Tibial nerve (tissue), 4 donors: ENCODE measurements around the gene UGT1A9.

Experiments
- CTCF ChIP-seq, 5 experiments: fragments of 200-600 bp in 3 of 5; fragments of 450-650 bp in 2 of 5; sonication (generic) in 3 of 5; IDR thresholded peaks; one replicate each; pipeline ENCODE4 v1.5.1; 2016 to 2019; ENCODE audit warnings: antibody characterized with exemption in 5 of 5, mild to moderate bottlenecking in 3 of 5, moderate library complexity in 2 of 5
- EP300 ChIP-seq, 2 donors: sonication (generic); formaldehyde crosslinking; IDR thresholded peaks; one replicate each; pipeline ENCODE4 v1.6.1; 2017; ENCODE audit warnings: antibody characterized with exemption in 2 of 2, mild to moderate bottlenecking in 1 of 2
- POLR2A ChIP-seq, 2 donors: fragments of 450-650 bp; IDR thresholded peaks; one replicate each; pipeline ENCODE4 v1.6.1; 2017; ENCODE audit warnings: antibody characterized with exemption in 2 of 2, mild to moderate bottlenecking in 2 of 2, moderate library complexity in 2 of 2

GRCh38 chr2:233672886-233673285 is 1.2 kb downstream of the UGT1A9 start:
- TF ChIP-seq POLR2A (IDR thresholded peaks at IDR 0.05) (no peak), CTCF (IDR thresholded peaks at IDR 0.05) (no peak), EP300 (IDR thresholded peaks at IDR 0.05) (no peak)
